IMR-90 (cell line): ENCODE data around the gene MLXIPL. TPM values are rescaled to one million over a fixed set of nuclear protein-coding genes. Genes with fewer than 3 reads are reported as not detected.

Source experiments
- ATAC-seq: fragments of 200-7000 bp; cut with Tn5 transposase; 2 replicates; pipeline ENCODE4 v1.9.1; 2020; ENCODE audit warnings: low read depth, mild to moderate bottlenecking, moderate library complexity
- BruUV-seq: library from RNA; stranded (reverse); fragments of 400-500 nt; replicated peaks from 2 replicates; lab custom pipeline; 2021; lab: Mats Ljungman, UMichigan
- CTCF ChIA-PET: fragments of 300-600 bp; formaldehyde crosslinking; extraction: SDS; loops from one replicate; lab custom pipeline; 2021; ENCODE audit warnings: antibody characterized with exemption; lab: Yijun Ruan, JAX
- POLR2A ChIA-PET: fragments of 300-600 bp; sonication (Branson Sonifier 250); formaldehyde crosslinking; loops from one replicate; lab custom pipeline; 2022; ENCODE audit warnings: antibody characterized with exemption; ENCODE audit not compliant: unreplicated experiment; lab: Charles Lee
- DNase-seq: peaks from one replicate; pipeline ENCODE4 v3.0.0; 2013
- H2AFZ ChIP-seq: replicated peaks from 2 replicates; pipeline ENCODE3; 2013; ENCODE audit warnings: low read length, mild to moderate bottlenecking; ENCODE audit not compliant: poor library complexity
- H2AK5ac ChIP-seq: 2 replicates; pipeline ENCODE4 v1.6.1; 2013; ENCODE audit warnings: low read depth, low read length, inconsistent platforms
- H2AK9ac ChIP-seq: replicated peaks from 2 replicates; pipeline ENCODE3; 2013; ENCODE audit warnings: mild to moderate bottlenecking, low read depth, low read length, moderate library complexity; ENCODE audit not compliant: poor library complexity
- H2BK120ac ChIP-seq: 2 replicates; pipeline ENCODE4 v1.6.1; 2013; ENCODE audit warnings: low read depth, low read length, inconsistent platforms
- H2BK15ac ChIP-seq: 3 replicates; pipeline ENCODE4 v1.6.1; 2013; ENCODE audit warnings: low read depth, low read length, inconsistent platforms
- H2BK20ac ChIP-seq: 2 replicates; pipeline ENCODE4 v1.6.1; 2013; ENCODE audit warnings: low read depth, mild to moderate bottlenecking, inconsistent platforms, low read length, moderate library complexity
- H2BK5ac ChIP-seq: 2 replicates; pipeline ENCODE4 v1.6.1; 2013; ENCODE audit warnings: mild to moderate bottlenecking, low read depth, low read length, inconsistent platforms; ENCODE audit not compliant: poor library complexity, severe bottlenecking
- H3K14ac ChIP-seq: replicated peaks from 2 replicates; pipeline ENCODE4 v1.6.1; 2013; ENCODE audit warnings: low read depth, low read length, inconsistent platforms
- H3K18ac ChIP-seq: 2 replicates; pipeline ENCODE4 v1.6.1; 2013; ENCODE audit warnings: low read depth, low read length, control low read depth
- H3K23ac ChIP-seq: 2 replicates; pipeline ENCODE4 v1.6.1; 2013; ENCODE audit warnings: low read depth, low read length, inconsistent platforms
- H3K27ac ChIP-seq: 2 replicates; pipeline ENCODE4 v1.5.1; 2013; ENCODE audit warnings: mild to moderate bottlenecking, control low read depth, low read length; ENCODE audit not compliant: insufficient read depth
- H3K27me3 ChIP-seq: 2 replicates; pipeline ENCODE4 v1.6.1; 2013; ENCODE audit warnings: low read length; ENCODE audit not compliant: control insufficient read depth, insufficient read depth
- H3K36me3 ChIP-seq: 2 replicates; pipeline ENCODE4 v1.6.1; 2013; ENCODE audit warnings: low read length, mixed read lengths; ENCODE audit not compliant: control insufficient read depth, insufficient read depth
- H3K4ac ChIP-seq: 2 replicates; pipeline ENCODE4 v1.6.1; 2013; ENCODE audit warnings: low read depth, low read length, inconsistent platforms
- H3K4me1 ChIP-seq: 2 replicates; pipeline ENCODE4 v1.6.1; 2013; ENCODE audit warnings: low read length, mixed read lengths; ENCODE audit not compliant: control insufficient read depth, insufficient read depth
- H3K4me2 ChIP-seq: 2 replicates; pipeline ENCODE4 v1.6.1; 2013; ENCODE audit warnings: low read depth, mild to moderate bottlenecking, control low read depth, low read length, moderate library complexity
- H3K4me3 ChIP-seq: 2 replicates; pipeline ENCODE4 v1.5.1; 2013; ENCODE audit warnings: low read depth, mild to moderate bottlenecking, control low read depth, low read length, moderate library complexity; ENCODE audit not compliant: insufficient read depth
- H3K56ac ChIP-seq: 2 replicates; pipeline ENCODE4 v1.6.1; 2013; ENCODE audit warnings: low read length, inconsistent platforms; ENCODE audit not compliant: insufficient read depth; ENCODE audit errors: extremely low read depth
- H3K79me1 ChIP-seq, 2 experiments: 2 replicates each; pipeline ENCODE4 v1.6.1; 2013; ENCODE audit warnings: low read length in 2 of 2, inconsistent platforms in 1 of 2, low read depth in 1 of 2
- H3K9ac ChIP-seq: 2 replicates; pipeline ENCODE4 v1.6.1; 2013; ENCODE audit warnings: low read depth, low read length, control low read depth
- H3K9me1 ChIP-seq: 2 replicates; pipeline ENCODE4 v1.6.1; 2013; ENCODE audit warnings: low read length, inconsistent platforms; ENCODE audit not compliant: insufficient read depth
- H3K9me3 ChIP-seq: 2 replicates; pipeline ENCODE4 v1.6.1; 2013; ENCODE audit warnings: low read length; ENCODE audit not compliant: control insufficient read depth, insufficient read depth
- H4K20me1 ChIP-seq: 2 replicates; pipeline ENCODE4 v1.6.1; 2013; ENCODE audit warnings: low read length, inconsistent platforms; ENCODE audit not compliant: insufficient read depth
- H4K5ac ChIP-seq: 2 replicates; pipeline ENCODE4 v1.6.1; 2013; ENCODE audit warnings: mild to moderate bottlenecking, low read depth, low read length, control low read depth
- H4K8ac ChIP-seq, 2 experiments: 2 replicates each; pipeline ENCODE4 v1.6.1; 2013; ENCODE audit warnings: low read depth in 2 of 2, low read length in 2 of 2, control low read depth in 1 of 2, inconsistent platforms in 1 of 2
- H4K91ac ChIP-seq: 2 replicates; pipeline ENCODE4 v1.6.1; 2013; ENCODE audit warnings: low read depth, low read length, inconsistent platforms; ENCODE audit not compliant: insufficient read depth
- BHLHE40 ChIP-seq: fragments of 150-350 bp; IDR thresholded peaks from 2 replicates; pipeline ENCODE4 v1.6.1; 2016; ENCODE audit warnings: mild to moderate bottlenecking, low read depth, low read length
- CEBPB ChIP-seq: IDR thresholded peaks from 2 replicates; pipeline ENCODE4 v1.6.1; 2012; ENCODE audit warnings: low read depth, low read length, improper control_type of control experiment
- CHD1 ChIP-seq: IDR thresholded peaks from 2 replicates; pipeline ENCODE4 v1.6.1; 2012; ENCODE audit warnings: low read depth, low read length, improper control_type of control experiment
- FOS ChIP-seq: fragments of 150-350 bp; IDR thresholded peaks from 2 replicates; pipeline ENCODE4 v1.6.1; 2016; ENCODE audit warnings: low read depth, low read length
- MAFK ChIP-seq: IDR thresholded peaks from 2 replicates; pipeline ENCODE4 v1.6.1; 2012; ENCODE audit warnings: low read depth, low read length, improper control_type of control experiment
- MAZ ChIP-seq: IDR thresholded peaks from 2 replicates; pipeline ENCODE4 v1.6.1; 2012; ENCODE audit warnings: low read depth, mild to moderate bottlenecking, low read length, improper control_type of control experiment, moderate library complexity, borderline replicate concordance
- MXI1 ChIP-seq: IDR thresholded peaks from 2 replicates; pipeline ENCODE4 v1.6.1; 2012; ENCODE audit warnings: low read depth, mild to moderate bottlenecking, low read length, moderate library complexity, borderline replicate concordance
- NFE2L2 ChIP-seq: fragments of 150-350 bp; IDR thresholded peaks from 2 replicates; pipeline ENCODE4 v1.6.1; 2016; ENCODE audit warnings: low read depth, mild to moderate bottlenecking, low read length
- POLR2A ChIP-seq: IDR thresholded peaks from 2 replicates; pipeline ENCODE4 v1.6.1; 2012; ENCODE audit warnings: mild to moderate bottlenecking, low read depth, low read length
- RAD21 ChIP-seq: IDR thresholded peaks from 2 replicates; pipeline ENCODE4 v1.6.1; 2012; ENCODE audit warnings: low read length, improper control_type of control experiment
- RCOR1 ChIP-seq: IDR thresholded peaks from 2 replicates; pipeline ENCODE4 v1.6.1; 2012; ENCODE audit warnings: mild to moderate bottlenecking, low read length, improper control_type of control experiment; ENCODE audit not compliant: insufficient replicate concordance
- RFX5 ChIP-seq: IDR thresholded peaks from 2 replicates; pipeline ENCODE4 v1.8.0; 2012; ENCODE audit warnings: low read depth, mild to moderate bottlenecking, low read length, moderate library complexity
- SMC3 ChIP-seq: fragments of 150-350 bp; IDR thresholded peaks from 2 replicates; pipeline ENCODE4 v1.6.1; 2016; ENCODE audit warnings: low read depth, mild to moderate bottlenecking, antibody characterized with exemption, low read length, moderate library complexity
- WGBS, 2 experiments: methylation state at CpG; one replicate each; pipeline versions ENCODE4 v1.1.5 to v1.1.7; 2013; ENCODE audit warnings: missing lambda C conversion rate in 2 of 2; ENCODE audit not compliant: insufficient read length in 1 of 2; ENCODE audit errors: extremely low coverage in 2 of 2; 5-methylcytosine and 5-hydroxymethylcytosine counted together
- dilution Hi-C: fragments of 300-500 bp; cut with HindIII; formaldehyde crosslinking; loops from one replicate; pipeline ENCODE4 v1.14.3; 2018; ENCODE audit warnings: low sequenced_read_pairs; ENCODE audit not compliant: unreplicated experiment
- in situ Hi-C: fragments of 300-500 bp; cut with MboI; formaldehyde crosslinking; loops from 3 replicates; pipeline ENCODE4 v1.14.3; 2019; ENCODE audit warnings: low sequenced_read_pairs, inconsistent platforms, mixed read lengths
- intact Hi-C: fragments of 100-400 bp; cut with micrococcal nuclease; formaldehyde crosslinking; loops from 2 replicates; pipeline ENCODE4 v1.10.0; 2022
- polyA plus RNA-seq, 3 experiments: library from polyadenylated mRNA; depleted of rRNA; stranded (reverse); fragments of >200 nt; gene quantifications; 2 replicates each; pipeline ENCODE4 v1.2.3, GENCODE V29; 2012; ENCODE audit warnings: low replicate concordance in 1 of 3
- total RNA-seq: library from RNA; depleted of rRNA; stranded (reverse); fragments of >200 nt; gene quantifications from 2 replicates; pipeline ENCODE4 v1.2.3, GENCODE V29; 2012
- TF ChIP-seq, protein P1 (sequence below): fragments of 150-350 bp; IDR thresholded peaks from 2 replicates; pipeline ENCODE4 v1.6.1; 2017; ENCODE audit warnings: mild to moderate bottlenecking, antibody characterized with exemption, low read length, low read depth
- TF ChIP-seq, protein P2 (sequence below): conservative IDR thresholded peaks from 2 replicates; pipeline ENCODE4 v1.5.1; 2012; ENCODE audit warnings: mild to moderate bottlenecking, low read depth, low read length, improper control_type of control experiment
- TF ChIP-seq, protein P3 (sequence below): fragments of 150-350 bp; IDR thresholded peaks from 2 replicates; pipeline ENCODE4 v1.6.1; 2016; ENCODE audit warnings: low read depth, mild to moderate bottlenecking, low read length, moderate library complexity, borderline replicate concordance

MLXIPL gene
- total and polyA plus RNA-seq, 2 of the 4 experiments (the other 2 are of a cell fraction): not detected

DNA sequence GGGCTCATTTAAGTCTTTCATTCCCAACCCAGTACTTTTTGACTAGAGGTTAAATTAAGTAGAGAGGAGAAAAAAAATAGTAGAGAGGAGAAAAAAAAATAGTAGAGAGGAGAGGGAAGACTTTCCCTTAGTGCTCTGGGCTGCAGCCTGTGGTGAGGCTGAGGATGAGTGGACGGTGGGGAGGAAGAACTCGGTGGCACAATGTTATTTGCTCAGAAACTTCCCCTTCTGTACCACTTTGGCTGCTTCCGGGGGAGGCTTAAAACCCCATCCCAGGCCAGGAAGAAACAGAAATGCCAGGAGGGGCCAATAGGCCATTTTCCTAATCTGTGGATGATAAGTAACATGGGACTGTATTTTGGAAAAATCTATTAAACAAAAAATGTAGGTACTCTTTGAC is 14.6 kb upstream of the MLXIPL start:
- WGBS, 2 experiments: no CpG with 5 or more reads among the region's 3 CpGs
- Histone ChIP-seq H2BK5ac (no peak overlapping the region), H3K4me3 (no peak overlapping the region), H3K4ac (no peak overlapping the region), H3K36me3 (no peaks in the 10 kb centered on the region), H2BK20ac (no peak overlapping the region), H4K20me1 (no peaks in the 10 kb centered on the region), H3K4me1 (peaks cover 4% of the 10 kb centered on the region; the same call in 1 of the 2 replicates), H3K14ac (no peak overlapping the region), H3K23ac (no peak overlapping the region), H2BK120ac (no peak overlapping the region), H3K9me1 (no peaks in the 10 kb centered on the region), H2AFZ (no peak overlapping the region), H4K8ac (no peak overlapping the region), H4K5ac (no peak overlapping the region), H3K9ac (no peak overlapping the region), H2BK15ac (no peak overlapping the region), H3K79me1 (no peaks in the 10 kb centered on the region), H3K18ac (no peak overlapping the region), H3K56ac (no peak overlapping the region), H4K91ac (no peak overlapping the region), H3K27me3 (peaks cover 15% of the 10 kb centered on the region), H3K9me3 (peaks cover 4% of the 10 kb centered on the region), H3K27ac (no peak overlapping the region), H2AK5ac (no peak overlapping the region), H3K4me2 (no peak overlapping the region), H2AK9ac (no peak overlapping the region)
- no TSS peak for BruUV-seq
- dilution Hi-C loops: no loop called here
- in situ Hi-C loops: no loop called here
- intact Hi-C loops: no loop called here
- no peak for DNase-seq
- CTCF ChIA-PET: no interaction called here
- ATAC-seq: no peak
- TF ChIP-seq, protein P1, sequence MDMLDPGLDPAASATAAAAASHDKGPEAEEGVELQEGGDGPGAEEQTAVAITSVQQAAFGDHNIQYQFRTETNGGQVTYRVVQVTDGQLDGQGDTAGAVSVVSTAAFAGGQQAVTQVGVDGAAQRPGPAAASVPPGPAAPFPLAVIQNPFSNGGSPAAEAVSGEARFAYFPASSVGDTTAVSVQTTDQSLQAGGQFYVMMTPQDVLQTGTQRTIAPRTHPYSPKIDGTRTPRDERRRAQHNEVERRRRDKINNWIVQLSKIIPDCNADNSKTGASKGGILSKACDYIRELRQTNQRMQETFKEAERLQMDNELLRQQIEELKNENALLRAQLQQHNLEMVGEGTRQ: no peak
- TF ChIP-seq, protein P2, sequence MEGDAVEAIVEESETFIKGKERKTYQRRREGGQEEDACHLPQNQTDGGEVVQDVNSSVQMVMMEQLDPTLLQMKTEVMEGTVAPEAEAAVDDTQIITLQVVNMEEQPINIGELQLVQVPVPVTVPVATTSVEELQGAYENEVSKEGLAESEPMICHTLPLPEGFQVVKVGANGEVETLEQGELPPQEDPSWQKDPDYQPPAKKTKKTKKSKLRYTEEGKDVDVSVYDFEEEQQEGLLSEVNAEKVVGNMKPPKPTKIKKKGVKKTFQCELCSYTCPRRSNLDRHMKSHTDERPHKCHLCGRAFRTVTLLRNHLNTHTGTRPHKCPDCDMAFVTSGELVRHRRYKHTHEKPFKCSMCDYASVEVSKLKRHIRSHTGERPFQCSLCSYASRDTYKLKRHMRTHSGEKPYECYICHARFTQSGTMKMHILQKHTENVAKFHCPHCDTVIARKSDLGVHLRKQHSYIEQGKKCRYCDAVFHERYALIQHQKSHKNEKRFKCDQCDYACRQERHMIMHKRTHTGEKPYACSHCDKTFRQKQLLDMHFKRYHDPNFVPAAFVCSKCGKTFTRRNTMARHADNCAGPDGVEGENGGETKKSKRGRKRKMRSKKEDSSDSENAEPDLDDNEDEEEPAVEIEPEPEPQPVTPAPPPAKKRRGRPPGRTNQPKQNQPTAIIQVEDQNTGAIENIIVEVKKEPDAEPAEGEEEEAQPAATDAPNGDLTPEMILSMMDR: no peak
- TF ChIP-seq POLR2A: no peak
- no peak for TF ChIP-seq FOS
- no peak for TF ChIP-seq CHD1
- TF ChIP-seq MAFK: no peak
- TF ChIP-seq MXI1: no peak
- no peak for TF ChIP-seq BHLHE40
- TF ChIP-seq RFX5: no peak
- no peak for TF ChIP-seq NFE2L2
- TF ChIP-seq, protein P3, sequence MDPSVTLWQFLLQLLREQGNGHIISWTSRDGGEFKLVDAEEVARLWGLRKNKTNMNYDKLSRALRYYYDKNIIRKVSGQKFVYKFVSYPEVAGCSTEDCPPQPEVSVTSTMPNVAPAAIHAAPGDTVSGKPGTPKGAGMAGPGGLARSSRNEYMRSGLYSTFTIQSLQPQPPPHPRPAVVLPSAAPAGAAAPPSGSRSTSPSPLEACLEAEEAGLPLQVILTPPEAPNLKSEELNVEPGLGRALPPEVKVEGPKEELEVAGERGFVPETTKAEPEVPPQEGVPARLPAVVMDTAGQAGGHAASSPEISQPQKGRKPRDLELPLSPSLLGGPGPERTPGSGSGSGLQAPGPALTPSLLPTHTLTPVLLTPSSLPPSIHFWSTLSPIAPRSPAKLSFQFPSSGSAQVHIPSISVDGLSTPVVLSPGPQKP: no peak
- TF ChIP-seq CEBPB: no peak
- TF ChIP-seq RAD21: no peak
- no peak for TF ChIP-seq SMC3
- TF ChIP-seq RCOR1: no peak
- no peak for TF ChIP-seq MAZ
- POLR2A ChIA-PET: no interaction called here
